Right kidney (tissue), 1 donor: Measurements from ENCODE around the gene ACTL8.

Source experiments
- DNase-seq: peaks from one replicate; pipeline ENCODE4 v3.0.0-alpha.2; 2016

ACTL8 gene

DNA sequence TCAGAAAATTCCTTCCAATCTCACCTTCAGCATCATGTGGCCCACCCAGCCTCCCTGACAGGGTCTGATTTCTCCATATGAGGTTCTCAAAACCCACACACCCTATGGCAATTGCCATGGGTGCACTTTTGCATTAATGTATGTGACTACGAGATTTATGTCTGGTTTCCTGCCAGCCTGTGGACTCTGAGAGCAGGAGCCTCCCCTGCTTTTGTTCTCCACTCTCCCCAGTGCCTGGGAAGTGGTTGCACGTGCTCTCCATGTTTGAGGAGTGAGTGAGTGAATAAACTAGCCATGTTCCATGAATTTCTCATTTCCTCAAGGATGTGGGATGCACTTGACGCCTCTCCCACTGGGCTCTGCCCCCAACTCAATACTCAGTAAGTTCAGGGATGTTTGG is 91.2 kb downstream of the ACTL8 start:
- no peak for DNase-seq

DNA sequence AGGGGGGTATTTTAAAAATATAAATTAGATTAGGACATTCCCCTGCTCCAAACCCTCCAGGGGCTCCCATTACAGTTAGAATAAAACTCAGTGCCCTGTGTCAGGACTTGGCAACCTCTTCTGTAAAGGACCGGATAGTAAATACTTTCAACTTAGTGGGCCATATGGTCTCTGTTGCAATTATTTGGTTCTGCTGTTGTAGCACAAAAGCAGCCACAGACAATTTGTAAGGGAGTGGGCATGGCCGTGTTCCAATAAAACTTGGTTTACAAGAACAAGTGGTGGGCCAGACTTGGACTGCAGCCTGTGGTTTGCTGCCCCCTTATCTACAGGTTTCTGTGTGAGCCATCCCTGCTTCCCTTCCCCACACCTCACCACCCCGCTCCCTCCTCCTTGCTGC is 92.0 kb downstream of the ACTL8 start:
- no peak for DNase-seq

DNA sequence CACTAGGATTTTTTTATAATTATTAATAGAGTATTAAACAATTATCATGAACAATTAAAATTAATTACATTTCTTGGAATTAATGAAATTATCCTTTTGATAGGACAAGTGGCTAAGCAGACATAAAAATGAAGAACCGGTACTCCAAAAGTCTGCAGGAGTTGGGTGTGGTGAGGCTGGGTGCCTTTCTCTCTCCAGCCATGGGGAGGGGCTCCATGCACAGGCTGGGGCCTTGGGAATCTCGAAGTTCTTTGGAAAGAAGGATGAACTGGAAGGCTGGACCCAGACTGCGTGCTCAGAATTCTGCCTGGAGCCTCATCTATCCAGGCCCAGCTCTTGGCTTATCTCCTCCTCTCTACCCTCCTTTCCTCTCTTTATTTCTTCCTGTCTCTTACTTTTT is 94.1 kb downstream of the ACTL8 start:
- DNase-seq: no peak

DNA sequence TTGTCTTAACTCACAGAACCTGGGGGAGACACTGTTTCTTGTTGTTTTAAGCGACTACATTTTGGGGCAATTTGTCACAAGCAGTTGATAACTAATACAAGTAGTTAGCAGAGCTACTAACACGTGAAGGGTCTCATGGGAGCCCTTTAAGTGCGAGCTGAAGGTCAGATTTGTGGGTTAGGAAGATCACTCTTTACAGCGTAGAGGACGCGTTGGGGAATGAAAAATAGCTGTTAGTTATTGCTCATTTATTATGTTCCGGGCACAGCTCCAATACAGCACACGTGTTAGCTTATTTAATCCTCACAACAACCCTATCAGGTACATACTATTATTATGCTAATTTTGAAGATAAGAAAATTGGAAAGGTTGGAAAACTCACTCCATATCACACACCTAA is 95.9 kb downstream of the ACTL8 start:
- DNase-seq: no peak

DNA sequence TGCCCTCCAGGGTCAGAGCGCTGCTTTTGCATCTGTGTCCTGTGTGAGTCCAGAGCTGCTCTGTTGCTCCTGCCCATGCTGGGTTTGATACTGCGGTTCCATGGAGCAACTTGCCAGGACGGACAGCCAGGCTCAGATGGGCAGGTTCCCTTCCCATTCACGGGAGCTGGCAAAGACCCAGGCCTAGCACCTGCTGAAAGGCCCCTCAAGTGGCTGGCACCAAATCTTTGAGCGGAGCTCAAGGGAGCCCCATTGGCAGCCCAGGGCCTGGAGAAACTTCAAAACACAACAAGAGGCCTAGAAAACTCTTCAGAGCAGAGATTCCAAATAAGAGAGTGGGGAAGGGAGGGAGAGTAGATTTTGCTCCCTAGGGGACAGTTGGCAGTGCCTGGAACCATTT is 97.2 kb downstream of the ACTL8 start:
- DNase-seq: no peak

DNA sequence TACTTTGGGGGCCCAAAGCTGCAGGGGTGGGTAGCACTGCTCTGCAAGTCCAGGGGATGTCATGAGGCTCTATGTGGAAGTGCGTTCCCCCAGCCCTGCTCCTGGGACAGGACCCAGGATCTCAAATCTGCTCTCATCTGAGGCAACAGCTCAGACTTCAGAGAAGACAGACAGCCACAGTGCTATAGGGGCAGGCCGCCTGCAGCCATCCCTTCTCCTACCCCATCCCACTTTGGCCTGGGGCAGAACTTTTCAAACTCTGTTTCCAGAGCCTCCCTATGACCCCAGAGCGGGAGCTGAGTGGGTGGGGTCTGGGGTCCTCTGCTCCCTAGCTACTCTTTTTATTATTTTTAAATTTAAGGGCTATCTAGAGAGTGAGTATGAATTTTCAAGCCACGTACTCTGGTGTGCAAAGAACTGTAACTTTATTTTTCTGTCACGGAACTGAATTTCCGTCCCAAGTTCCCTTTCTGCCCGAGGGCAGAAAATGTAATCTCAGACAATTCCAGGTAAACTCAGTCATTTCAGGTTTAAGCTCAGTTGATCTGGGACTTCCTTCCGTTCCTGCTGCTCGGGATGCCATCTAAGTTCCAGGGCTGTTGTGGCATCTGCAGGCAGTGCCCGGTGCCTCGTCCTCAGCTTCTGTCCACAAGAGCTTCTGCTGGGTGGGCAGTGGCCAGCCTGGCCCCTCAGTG is 98.3 kb downstream of the ACTL8 start:
- DNase-seq: no peak

DNA sequence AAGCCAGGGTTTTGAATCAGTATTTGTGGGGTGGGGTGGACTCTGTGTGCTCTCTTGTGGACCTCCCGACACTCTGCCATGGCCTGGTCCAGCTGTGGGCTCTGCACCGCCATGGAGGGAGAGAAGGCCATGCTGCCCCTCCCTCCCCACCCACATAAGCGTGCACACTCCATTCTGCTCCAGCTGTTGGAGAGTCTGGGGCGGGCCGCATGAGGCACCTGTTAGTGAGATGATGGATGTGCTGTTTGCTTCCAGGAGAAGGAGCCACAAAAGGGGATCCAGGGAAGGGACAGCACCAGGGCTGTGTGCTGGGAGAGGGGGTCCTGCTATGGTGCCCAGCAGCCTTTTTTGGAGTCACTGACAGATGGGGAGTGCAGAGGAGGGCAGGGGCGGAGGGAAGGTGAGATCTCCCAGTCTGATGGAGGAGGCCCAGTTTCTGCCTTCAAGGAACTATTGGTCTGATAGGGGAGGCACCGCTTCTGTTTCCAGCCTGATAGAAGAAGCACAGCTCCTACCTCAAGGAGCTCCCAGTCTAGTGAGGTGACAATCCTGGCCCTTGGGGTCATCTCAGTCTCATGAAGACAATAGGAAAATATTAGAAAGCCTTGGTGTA is 101.5 kb downstream of the ACTL8 start:
- no peak for DNase-seq

DNA sequence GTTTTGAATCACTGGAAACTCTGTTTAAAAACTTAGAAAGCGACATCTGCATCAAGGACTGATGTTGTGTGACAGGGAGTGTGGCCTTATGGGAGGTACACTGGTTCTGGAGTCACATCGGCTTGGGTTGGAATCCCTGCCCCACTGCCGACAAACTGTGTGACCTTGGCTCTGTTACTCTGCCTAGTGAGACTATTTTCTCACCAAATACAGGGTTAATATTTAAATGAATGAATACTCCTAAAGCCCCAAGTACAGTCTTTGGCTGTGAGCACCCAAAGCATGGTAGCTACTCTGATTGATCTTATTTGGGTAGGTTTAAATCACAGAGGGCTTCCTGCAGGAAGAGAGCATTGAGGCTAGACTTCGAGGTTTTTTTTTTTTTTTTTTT is 102.0 kb downstream of the ACTL8 start:
- no peak for DNase-seq

DNA sequence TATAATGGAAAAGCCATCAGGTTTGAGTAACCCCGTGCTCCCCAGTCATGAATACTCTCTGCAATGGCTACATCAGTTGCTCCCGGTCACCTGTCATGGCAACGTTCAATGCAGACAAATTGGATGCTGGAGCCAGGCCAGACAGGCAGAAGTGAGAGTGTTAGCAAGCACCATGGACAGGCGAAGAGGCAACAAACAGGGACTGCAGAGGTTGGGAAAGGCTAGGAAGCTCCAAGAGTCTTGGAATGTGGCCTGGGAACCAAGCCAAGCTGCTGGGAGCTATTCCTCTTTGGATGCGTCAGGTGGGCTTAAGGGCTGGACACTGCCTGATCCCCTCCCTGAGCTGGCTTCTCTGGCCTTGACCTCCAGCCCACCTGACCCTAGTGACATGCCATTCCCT is 102.9 kb downstream of the ACTL8 start:
- DNase-seq: no peak

DNA sequence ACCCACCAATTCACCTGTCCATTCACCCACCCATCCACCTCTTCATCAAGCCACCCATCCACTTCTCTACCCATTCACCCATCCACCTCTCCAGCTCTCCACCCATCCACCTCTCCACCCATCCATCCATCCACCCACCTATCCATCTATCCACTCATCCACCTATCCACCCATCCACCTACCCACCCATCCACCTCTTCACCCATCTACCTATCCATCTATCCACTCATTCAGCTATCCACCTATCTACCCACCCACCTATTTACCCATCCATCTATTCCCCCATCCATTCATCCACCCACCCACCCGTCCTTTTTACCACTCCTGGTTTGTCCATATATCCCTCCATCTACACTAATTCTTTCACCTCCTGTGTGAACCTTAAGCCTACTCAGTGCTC is 105.7 kb downstream of the ACTL8 start:
- no peak for DNase-seq

DNA sequence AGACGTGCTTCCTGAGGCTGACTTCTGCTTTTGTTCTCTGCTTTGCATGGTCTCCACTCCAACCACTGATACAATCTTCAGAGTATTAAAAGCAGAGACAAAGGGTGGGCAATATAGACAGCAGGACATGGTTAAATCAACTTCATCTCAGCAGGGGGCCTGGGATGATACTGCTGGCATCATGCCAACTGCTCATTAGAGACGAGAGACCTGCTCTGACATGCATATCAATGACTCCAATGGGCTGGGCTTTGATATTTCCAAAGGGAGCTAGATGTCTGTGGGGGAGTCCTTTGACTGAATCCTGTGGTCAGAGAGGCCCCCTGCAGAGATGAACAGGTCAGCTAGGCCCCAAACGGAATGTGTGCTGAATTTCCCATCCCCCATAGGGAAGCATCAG is 106.6 kb downstream of the ACTL8 start:
- DNase-seq: no peak

DNA sequence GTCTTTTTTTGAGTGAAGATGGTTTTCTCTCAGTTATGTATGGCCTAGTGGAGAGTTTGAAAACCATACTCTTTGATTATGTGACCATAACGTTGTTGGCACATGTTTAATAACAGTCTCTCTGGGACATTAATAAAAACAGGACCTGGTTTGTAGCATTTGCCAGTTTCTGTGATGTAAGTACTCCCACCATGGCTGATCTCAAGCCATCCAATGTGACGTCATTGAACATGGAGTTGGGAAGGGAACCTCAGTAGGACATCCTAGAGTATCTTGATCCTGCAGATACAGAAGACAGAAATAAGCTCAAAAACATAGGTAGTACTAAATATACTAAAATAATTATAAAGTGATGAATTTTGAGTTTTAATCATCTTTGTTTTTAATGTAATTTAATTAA is 107.0 kb downstream of the ACTL8 start:
- DNase-seq: no peak

DNA sequence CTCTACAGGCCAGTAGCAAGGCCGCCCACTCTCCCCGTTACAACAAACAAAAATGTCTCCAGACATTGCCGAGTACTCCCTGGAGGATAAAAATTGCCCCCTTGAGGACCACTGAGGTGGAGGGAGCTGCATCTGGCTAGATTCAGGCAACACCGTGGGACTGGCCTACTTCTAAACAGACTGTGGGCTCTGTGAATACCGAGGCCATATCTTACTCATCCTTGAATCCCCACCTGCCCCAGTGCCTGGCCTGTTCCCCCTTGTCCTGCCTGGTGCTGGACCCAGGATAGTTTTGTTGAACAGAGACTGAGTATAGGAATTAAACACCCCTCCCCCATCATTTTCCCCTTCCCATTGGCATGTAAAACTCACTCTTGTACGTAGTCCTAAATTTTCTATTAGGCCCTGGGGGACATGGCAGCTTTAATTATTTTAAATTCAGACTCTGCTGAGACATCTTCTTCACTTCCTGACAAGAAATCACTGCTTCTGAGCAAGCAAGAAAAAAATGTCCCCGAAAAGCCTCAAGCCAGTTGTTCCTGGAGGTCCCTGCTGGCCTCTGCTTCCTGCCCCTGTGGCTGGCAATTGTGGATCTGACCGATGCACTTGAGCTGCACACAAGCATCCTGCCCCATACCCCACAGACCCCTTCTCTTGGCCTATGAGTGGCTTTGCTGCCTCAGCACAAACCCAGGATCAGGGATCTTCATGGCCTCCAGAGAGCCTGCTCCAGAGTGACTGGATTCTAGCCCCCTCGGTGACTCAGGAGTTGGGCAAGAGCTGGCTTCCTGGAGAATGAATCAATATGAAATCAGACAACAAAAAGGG is 111.0 kb downstream of the ACTL8 start:
- no peak for DNase-seq

DNA sequence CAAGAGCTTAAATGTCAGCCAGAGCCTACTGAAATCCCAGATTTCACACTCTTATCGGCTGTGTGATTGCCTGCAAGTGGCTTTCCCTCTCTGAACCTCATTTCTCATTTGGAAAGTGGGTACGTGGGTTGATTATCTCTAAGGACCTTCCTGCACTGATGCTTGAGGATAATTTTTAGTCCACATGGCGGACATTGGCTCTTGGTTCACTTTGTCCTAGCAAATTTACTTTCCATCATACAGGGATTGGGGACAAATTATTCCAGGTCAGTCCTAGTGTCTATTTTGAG is 111.6 kb downstream of the ACTL8 start:
- DNase-seq: no peak

DNA sequence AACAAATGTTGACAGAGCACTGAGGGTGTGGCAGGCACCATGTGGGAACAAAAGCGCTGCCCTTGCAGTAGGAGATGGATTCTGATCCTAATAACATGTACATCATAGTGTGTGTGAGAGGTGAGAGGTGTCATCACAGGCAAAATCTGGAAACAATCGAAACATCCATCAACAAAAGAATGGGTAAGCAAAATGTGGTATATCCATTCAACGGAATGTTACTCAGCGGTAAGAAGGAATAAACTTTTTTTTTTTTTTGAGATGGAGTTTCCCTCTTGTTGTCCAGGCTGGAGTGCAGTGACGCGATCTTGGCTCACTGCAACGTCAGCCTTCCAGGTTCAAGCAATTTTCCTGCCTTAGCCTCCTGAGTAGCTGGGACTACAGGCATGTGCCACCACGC is 112.3 kb downstream of the ACTL8 start:
- DNase-seq: no peak

DNA sequence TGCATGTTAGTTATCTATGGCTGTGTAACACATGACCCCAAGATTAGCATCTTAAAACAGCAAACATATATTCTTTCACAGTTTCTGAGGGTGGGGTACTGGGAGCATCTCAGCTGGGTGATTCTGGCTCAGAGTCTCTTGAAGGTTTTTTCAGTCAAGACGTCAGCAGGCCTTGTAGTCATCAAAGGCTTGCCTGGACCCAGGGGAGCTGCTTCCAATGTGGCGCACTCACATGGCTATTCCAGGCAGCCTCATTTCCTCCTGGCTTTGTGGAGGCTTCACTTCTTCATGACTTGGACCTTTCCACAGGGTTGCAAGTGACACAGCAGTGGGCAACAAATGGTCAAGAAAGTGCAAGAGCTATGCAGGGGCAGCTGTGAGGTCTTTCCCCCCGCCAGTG is 114.7 kb downstream of the ACTL8 start:
- DNase-seq: no peak

DNA sequence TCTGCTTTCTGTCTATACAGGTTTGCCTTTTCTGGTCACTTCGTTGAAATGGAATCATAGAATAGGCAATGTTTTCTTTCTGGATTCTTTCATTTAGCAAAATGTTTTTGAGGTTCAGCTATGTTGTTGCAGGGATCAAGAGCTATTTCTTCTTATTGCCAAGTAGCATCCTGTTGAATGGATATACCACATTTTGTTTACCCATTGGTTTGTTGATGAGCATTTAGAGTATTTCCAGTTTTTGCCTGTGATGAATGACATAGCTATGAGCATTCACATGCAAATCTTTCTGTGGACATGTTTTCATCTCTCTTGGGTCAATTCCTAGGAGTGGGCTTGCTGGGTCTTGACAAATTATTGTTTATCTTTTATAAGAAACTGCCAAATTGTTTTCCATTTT is 115.5 kb downstream of the ACTL8 start:
- no peak for DNase-seq

DNA sequence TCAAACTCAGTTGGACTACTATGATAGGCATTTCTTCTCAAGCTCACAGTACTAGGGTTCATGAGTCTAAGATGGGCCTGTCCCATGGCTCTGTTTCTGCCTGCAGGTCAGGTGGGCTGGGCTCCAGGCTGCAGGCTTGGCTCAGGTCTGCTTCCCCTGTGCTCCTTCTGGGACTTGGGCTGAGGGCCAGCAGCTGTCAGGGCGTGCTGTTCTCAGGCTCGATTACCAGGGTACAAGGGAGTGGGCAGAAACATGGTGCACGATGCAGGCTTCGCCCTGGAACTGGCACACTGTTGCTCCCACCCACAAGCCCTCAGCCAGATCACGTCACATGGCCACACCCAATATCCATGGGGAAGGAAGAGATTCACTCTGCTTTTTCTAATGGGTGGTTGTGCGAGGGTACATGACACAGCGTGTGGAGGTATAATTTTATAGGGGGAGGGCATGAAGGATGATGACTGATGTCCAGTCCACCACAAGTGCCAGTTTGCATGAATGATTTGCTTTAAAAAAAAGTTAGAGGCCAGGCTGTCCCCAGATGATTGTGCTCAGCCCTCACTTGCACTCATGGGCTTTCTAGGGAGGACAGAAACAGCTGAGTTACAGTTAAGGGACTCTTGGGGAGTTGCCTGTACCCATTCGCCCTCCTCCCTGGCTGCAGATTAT is 118.0 kb downstream of the ACTL8 start:
- no peak for DNase-seq

DNA sequence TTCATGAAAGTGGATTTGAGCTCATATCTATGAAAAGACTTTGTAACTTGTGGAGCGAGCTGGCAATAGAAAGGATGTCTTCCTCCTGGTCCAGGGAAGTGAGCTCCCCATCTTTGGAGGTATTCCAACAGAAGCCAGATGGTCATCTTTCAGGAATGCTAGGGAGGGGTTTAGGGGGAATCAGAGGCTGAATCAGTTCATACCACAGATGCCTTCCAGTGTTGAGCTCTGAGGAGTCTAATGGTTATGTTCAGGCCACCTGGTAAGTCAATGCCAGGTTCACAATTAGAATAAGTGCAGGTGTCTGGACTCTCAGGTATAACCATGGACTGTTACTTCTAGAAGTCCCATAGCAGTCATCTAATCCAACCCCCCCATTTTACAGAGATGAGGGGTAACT is 119.1 kb downstream of the ACTL8 start:
- DNase-seq: no peak

DNA sequence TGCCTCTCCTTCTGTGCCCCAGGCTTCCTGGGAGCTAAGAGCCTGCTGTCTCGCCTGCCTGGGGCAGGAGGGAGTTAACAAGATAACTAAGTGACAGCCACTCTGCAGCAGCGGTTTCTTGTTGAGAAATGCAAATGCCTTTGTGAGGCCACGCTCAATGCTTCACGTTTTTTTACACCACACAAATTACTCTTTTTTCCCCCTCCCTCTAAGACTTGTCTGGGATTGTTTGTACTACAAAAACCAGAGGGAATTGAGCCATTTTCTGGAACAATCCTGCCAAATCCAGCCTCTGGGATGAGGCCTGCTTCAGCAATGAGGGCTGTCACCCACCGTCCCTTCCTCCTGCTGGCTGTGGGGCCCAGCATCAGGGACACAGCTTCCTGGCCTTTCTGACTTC is 119.6 kb downstream of the ACTL8 start:
- no peak for DNase-seq

DNA sequence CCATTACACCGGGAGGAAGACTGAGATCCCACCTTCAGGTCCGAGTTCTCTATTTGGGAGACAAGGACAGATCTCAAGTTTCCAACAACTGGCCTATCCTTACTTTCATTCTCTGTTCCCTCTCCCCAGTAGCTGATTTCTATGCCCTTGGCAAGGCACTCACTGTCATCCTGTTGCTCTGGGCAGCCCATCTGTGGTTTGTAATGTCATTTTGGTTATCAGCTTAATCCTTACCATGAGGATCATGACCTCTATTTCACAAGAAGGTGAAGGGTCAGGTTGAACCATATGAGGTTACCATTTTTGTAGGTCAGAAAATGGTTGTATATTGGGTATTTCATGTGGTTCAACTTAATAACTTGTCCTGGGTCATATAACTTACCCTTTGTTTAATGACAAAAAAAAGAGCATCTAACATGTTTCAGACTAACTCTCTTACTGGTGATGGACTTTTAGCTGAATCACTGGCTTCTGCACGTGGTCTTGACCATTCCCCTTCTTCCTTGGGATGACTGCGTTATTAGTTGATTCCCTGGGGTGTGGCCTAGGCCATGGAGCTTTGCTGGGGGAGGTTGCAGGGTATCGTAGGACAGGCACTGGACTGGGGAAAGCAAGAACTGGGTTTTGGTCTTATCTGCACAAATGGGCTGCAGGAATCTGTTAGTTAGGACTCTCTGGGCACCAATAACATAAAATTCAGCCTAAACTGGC is 120.2 kb downstream of the ACTL8 start:
- DNase-seq: no peak

DNA sequence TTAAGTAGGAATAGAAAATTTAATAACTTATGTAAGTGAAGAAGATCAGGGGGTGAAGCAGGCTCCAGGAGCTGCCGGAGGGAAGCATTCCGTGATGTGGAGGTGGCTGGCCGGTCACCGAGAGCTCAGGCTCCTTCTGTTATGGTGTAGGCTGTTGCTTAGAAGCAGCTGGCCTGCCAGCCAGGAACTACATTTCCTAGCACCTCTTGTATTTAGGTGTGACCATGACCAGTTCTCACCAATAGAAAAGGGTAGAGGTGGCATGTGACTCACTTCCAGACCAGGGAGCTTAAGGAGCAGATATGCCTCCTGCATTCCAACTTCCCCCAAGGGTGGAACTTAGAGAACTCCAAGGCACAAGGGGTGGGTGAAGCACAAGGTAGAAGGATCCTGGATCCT is 120.7 kb downstream of the ACTL8 start:
- DNase-seq: no peak
